Measurements from ENCODE around the gene ADCYAP1R1.

DNA sequence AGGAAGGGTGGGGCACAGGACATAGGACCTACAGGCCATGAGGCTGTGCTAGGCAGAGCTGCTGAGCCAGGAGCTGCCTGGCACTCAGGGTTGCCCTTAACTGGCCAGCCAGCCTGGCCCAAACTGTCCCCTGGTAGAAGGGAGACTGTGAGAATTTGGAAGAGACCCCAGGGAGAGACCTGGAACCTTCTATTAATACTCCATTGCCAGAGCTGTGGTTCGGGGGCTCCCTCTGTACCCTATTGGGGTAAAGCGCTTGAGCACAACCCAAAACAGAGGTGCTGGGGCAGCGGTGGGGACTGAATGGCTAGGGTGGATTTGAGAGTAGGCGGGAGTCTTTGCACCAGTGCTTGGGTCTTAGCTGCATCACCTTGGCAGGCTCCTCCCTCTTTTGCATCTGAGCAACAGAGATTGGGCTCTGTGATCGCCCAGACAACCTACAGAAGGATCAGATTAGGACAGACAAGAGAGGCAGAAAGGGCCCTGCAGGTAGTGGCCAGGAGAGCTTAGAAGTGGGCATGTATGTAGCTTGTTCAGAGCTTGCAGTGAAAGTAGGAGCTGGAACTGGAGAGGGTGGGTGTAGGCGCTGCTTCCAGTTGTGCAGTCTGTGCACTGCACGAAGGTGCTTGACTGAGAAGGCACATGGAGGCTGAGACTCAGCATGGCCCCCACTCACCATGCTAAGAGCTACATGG lies 53.3 kb downstream of the ADCYAP1R1 start:
- TF ChIP-seq, protein P1, sequence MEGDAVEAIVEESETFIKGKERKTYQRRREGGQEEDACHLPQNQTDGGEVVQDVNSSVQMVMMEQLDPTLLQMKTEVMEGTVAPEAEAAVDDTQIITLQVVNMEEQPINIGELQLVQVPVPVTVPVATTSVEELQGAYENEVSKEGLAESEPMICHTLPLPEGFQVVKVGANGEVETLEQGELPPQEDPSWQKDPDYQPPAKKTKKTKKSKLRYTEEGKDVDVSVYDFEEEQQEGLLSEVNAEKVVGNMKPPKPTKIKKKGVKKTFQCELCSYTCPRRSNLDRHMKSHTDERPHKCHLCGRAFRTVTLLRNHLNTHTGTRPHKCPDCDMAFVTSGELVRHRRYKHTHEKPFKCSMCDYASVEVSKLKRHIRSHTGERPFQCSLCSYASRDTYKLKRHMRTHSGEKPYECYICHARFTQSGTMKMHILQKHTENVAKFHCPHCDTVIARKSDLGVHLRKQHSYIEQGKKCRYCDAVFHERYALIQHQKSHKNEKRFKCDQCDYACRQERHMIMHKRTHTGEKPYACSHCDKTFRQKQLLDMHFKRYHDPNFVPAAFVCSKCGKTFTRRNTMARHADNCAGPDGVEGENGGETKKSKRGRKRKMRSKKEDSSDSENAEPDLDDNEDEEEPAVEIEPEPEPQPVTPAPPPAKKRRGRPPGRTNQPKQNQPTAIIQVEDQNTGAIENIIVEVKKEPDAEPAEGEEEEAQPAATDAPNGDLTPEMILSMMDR (IDR thresholded peaks at IDR 0.05), result no peak
- TF ChIP-seq EZH2phosphoT487 (IDR thresholded peaks at IDR 0.05) (no peak), EZH2 (IDR thresholded peaks at IDR 0.05) (no peak)
